Left cardiac atrium (tissue), 4 donors: ENCODE measurements around the gene KLHL35. TPM values are rescaled to one million over a fixed set of nuclear protein-coding genes. Genes with fewer than 3 reads are reported as not detected.

Experiments
- ATAC-seq, 2 donors: fragments of 200-7000 bp; cut with Tn5 transposase; one replicate each; pipeline ENCODE4 v1.9.1; 2020; ENCODE audit warnings: mild to moderate bottlenecking in 2 of 2, moderate library complexity in 2 of 2
- DNase-seq: peaks from one replicate; pipeline ENCODE4 v3.0.0-alpha.2; 2020
- intact Hi-C, 2 donors: fragments of 100-400 bp; cut with DNase I; formaldehyde crosslinking; loops; one replicate each; pipeline versions ENCODE4 v1.14.1 to v1.15.1; 2022 to 2023
- total RNA-seq, 2 donors: library from RNA; stranded (reverse); fragmentation: NEBNext Ultra II Directional; extraction: Animal tissue kit (Norgen Biotek cat#: 25700); gene quantifications; one replicate each; pipeline ENCODE4 v1.2.1, GENCODE V29; 2021
- donor health status: DM: no; HTN: yes; CAD: no.
- donor health status: DM: no; HTN: yes; CAD: no; lungs with severe emphysema.
- donor health status: DM: yes; HTN: yes; CAD: no.
- donor health status: Dilated cardiomyopathy.

Gene KLHL35
- total RNA-seq, 2 donors from 2014 or later, result 1.1 to 1.2 TPM

- intact Hi-C loops, result loop anchor here in 1 of 2 donors (10.0 kb wide), 1 partner anchor 53 kb away; the partner anchor contains the start of gene RPS3
- DNase-seq (no peak), ATAC-seq (no peak)
Observed at GRCh38 chr11:75447415-75447814, 14.4 kb upstream of the KLHL35 start.

GRCh38 chr11:75445315-75445953 lies 12.4 kb upstream of the KLHL35 start:
- intact Hi-C loops, result loop anchor here (1.0 to 10.0 kb wide), 3 partner anchors 51 to 87 kb away; partner anchors contain the start of gene RPS3 (in 1 of the 2)
- DNase-seq, result peak; percentile 71
- peak; percentile 77 to 80 for ATAC-seq

DNA sequence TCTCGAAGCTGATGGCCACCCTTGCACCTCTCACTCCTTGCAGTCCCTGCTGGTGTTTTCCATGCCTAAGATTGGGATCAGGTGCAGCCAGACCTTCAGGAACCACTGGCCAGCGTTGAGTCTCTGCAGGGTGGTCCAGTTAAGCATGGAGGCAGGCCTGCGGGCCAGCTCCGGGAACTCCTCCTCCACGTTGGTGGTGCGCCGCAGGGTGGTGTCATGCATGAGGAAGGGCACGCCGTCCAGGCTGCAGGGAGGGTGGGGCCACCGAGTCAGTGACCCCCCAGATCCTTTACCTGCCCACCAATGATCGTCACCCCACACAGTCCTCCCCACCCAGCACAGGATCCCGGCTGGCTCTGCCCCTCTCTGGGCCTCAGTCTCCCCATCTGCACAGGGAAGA lies 10.0 kb upstream of the KLHL35 start:
- no peak for ATAC-seq
- DNase-seq, result peak; percentile 11
- intact Hi-C loops, result loop anchor here in 1 of 2 donors (10.0 kb wide), 1 partner anchor 48 kb away; the partner anchor contains the start of gene RPS3

- intact Hi-C loops, result loop anchor here in 1 of 2 donors (10.0 kb wide), 1 partner anchor 48 kb away; the partner anchor contains the start of gene RPS3
- DNase-seq (peak; percentile 8), ATAC-seq (no peak)
Observed at GRCh38 chr11:75442161-75442885, 9.3 kb upstream of the KLHL35 start.

GRCh38 chr11:75441804-75442132 lies 8.8 kb upstream of the KLHL35 start:
- DNase-seq (no peak), ATAC-seq (no peak)
- intact Hi-C loops, result loop anchor here in 1 of 2 donors (10.0 kb wide), 1 partner anchor 47 kb away; the partner anchor contains the start of gene RPS3

GRCh38 chr11:75440960-75441803 lies 8.2 kb upstream of the KLHL35 start:
- intact Hi-C loops, result loop anchor here in 1 of 2 donors (10.0 kb wide), 1 partner anchor 46 kb away; the partner anchor contains the start of gene RPS3
- DNase-seq (peak; percentile 16), ATAC-seq (no peak)

GRCh38 chr11:75439495-75440120 lies 6.6 kb upstream of the KLHL35 start:
- intact Hi-C loops, result loop anchor here in 1 of 2 donors (10.0 kb wide), 1 partner anchor 45 kb away; the partner anchor contains the start of gene RPS3
- peak; percentile 12 for DNase-seq
- no peak for ATAC-seq

GRCh38 chr11:75439026-75439425 lies 6.0 kb upstream of the KLHL35 start:
- no peak for ATAC-seq
- no peak for DNase-seq
- intact Hi-C loops, result no loop called here

DNA sequence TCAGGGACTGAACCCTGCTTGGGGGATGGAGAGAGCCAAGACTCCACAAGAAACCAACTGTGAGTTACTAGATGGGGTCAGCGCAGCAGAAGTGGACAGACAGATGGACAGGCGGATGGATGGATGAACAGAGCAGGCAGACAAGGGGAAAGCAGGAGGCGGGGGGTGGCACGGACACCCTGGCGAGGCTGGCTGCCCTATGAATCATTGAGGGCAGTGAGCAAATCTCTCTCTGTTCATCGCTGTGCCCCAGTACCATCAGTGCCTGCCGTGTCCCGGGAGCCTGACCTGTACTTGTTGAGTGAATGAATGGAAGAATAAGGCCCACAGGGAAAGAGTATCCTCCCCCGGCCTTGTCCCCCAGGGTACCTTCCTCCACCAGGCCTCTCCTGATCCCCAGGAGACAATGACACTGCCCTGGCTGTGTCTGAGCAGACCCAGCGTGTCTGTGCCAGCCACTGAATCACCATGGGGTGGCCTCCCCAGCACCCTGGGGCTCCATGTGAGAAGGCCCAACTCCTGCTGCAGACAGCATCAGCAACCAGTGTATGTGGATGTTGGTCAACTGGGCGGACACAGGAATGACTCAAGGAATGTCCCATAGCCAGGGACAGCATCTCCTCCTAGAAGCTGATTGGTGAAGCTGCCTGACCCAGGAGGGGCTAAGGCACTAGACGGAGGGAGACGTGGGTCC lies 5.1 kb upstream of the KLHL35 start:
- ATAC-seq (no peak), DNase-seq (no peak)
- intact Hi-C loops, result no loop called here

GRCh38 chr11:75436806-75437205 lies 3.8 kb upstream of the KLHL35 start:
- DNase-seq (no peak), ATAC-seq (no peak)
- intact Hi-C loops, result no loop called here

DNA sequence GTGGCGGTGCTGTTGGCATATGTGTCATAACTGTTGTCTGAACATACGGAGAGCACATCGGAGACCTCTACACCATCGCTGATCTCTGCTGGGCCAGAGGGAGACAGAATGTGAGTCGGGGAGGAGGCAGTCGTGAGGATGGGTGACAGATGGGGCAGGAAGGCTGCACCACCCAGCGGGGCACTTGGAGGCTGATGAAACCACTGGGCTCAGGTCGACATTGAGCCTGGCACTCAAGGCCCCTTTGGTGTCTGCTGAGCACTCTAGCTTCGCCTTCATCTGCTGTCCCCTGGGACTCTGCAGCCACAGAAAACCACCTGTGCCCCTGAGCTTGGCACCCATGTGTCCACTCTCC lies 2.5 kb upstream of the KLHL35 start:
- ATAC-seq (no peak), DNase-seq (peak; percentile 14)
- intact Hi-C loops, result no loop called here

DNA sequence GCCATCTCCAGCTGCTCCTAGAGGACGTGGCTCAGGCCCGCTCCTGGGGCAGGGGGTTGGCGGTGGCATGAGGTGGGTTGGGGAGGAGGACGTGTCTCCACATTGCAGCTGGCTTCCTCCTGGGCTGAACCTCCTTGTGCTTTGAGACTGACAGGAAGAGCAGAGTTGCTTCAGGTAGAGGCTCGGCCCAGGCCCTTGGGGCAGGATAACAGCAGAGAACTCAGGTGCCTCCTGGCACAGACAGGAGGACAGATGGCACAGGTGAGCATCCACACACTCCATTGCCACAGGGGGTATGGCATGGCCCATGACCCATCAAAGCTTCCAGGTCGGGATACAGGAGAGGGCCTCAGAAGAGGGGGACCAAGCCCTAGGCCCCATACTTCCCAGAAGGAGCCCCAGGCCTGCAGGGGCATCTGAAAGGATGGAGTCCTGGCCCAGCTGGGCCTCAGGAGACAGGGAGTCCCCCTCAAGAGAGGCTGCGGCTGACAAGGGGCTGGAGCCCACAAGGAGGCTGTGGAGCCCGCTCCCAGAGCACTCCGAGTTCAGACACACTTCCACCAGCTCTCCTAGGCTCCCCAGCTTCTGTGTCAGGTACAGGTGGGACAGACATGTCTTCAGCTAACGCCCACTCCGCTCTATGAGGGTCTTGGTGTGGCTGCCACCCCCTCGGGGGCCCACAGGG lies 2.0 kb upstream of the KLHL35 start:
- DNase-seq (peak; percentile 12), ATAC-seq (no peak)
- intact Hi-C loops, result no loop called here

DNA sequence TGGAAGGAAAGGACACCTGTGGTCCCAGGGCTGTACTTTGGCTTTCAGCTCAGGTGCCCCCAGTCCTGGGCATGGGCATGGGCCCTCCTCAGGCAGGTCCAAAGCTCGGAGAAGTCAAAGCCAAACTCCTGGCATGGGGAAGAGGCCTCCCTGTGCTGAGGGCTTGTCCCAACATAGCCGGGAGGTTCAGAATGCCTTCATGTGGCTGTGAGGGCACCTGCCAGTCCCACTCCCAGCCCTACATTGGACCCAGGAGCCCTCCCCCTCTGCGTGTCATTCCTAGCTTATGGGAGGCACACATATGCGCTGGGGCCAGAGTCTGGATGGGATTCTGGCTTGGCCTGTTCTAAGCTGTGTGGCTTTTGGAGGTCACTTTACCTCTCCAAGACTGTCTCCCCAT lies 1.0 kb upstream of the KLHL35 start:
- no peak for DNase-seq
- intact Hi-C loops, result no loop called here

DNA sequence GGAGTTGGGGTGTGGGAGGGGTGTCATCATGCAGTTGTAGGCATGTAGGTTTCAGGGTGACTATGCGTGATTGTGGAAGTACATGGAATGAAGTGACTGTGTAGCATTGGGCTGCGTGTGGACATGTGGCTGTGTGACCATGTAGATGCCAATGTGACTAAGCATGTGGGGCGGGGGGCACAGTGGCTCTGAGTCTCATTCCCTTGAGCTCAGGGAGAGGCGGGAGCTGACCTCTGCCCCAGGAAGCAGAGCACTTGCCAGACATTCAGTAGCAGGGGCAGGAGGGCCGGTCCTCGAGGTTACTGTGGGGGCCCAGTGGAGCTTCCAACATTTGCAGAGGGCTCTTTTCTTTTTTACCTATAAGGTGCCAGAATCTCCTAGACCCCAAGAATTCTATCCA lies 440 bp upstream of the KLHL35 start:
- no peak for ATAC-seq
- DNase-seq, result peak; percentile 19
- intact Hi-C loops, result no loop called here

More for the DNA sequence above, 1.0 kb upstream of the KLHL35 start:
- no peak for ATAC-seq

DNA sequence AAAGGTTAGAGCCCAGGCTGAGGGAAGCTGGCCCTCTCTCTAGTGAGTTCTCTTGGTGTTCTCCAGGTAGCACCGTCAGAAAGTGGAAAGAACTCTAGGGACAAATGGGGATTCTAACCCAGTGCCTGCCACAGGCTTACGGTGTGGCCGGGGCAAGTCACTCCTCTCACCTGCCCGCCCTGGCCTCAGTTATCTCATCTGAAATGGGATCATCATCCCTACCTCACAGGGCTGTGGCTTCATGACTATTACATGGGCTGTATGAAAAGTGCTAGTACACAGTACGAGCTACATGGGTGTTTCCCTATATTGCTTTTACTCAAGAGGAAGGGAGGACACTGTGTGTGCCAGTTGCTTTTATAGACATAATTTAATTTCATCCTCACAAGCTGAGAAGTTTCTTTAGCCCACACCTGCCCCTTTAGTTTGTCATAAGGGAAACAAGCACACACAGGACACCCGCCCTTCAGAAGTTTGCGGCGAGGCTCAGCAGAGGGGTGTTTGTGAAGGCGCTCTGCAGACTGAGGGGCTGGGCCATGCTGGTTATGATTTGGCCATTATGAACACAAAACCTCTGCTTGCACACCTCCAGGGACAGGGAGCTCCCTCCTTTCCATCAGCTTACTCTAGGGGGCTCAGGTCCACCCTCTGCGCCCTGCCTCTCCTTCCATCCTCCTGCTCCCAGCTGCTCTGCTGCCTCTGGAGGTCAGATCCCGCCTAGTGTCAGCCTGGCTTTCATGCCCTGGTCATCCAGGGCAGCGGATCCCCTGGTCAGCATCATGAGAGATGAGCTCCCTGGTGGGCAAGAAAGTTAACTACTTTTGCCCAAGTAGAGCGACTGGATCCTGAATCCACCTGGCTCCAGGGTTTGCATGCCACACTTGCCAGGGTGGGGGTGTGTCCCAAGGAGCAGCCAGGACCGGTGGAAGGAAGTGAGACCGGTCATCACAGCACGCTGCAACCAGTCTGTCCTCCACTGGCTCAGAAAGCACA lies 1.2 kb downstream of the KLHL35 start:
- DNase-seq (no peak), ATAC-seq (no peak)
- intact Hi-C loops, result no loop called here

DNA sequence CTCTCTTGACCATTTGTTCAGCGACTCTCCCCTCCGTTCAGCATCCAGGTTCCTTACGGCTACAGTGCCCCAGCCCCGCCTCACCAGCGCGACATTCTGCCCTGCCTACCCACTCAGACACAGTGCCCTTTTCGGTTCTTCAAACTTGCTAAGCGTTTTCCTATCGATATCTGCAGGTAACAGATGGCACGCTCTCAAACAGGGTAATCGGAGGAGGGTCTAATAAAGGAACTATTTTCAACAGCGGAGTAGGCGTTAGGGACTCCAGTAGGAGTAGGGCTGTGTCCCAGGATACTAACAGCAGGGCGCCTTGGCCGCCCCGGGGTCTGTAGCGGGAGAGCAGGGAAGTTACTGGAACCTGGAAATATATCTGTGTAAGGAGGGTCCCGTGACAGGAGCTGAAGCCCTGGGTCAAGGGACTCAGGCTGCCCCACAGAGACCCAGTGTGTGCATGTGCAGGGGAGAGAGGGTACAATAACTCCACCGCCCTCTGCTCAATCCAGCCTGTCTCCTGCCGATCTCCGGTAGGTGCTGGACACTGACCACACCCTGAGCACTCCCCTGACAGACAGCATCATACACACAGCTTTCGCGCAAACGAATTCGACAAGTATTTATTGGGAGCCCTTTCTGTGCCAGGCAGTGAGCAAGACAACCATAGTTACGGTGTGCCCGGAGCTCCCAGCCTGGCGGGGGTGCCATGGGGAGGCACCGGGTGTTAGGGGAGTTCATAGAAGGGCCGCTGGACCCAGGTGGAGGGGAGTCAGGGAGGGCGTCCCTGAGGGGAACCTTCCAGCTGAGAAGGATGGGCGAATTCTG lies 2.1 kb downstream of the KLHL35 start:
- ATAC-seq (peak in 1 of 2 donors; percentile 1), DNase-seq (no peak)
- intact Hi-C loops, result no loop called here
